Activated CD8-positive, alpha-beta T cell treated with anti-CD3 and anti-CD28 coated beads for 36 hours (primary cell): Measurements from ENCODE around the gene APOE. TPM values are rescaled to one million over a fixed set of nuclear protein-coding genes. Genes with fewer than 3 reads are reported as not detected.
A peak's percentile ranks its signal among the peaks of the same experiment; 100 is the strongest.
"Not testable (repeated sequence)": the region's sequence is repeated elsewhere in the genome, so short reads cannot be mapped to it uniquely, and the experiment has no call there.

ENCODE experiments used
- ATAC-seq: fragments of 200-7000 bp; cut with Tn5 transposase; one replicate; pipeline ENCODE4 v1.10.0; 2021; ENCODE audit warnings: mild to moderate bottlenecking, moderate library complexity
- CTCF ChIA-PET: fragments of 350-600 bp; sonication (Branson Sonifier 250); formaldehyde crosslinking; loops from one replicate; lab custom pipeline; 2021; ENCODE audit warnings: antibody characterized with exemption; lab: Charles Lee
- POLR2A ChIA-PET: fragments of 350-600 bp; sonication (Branson Sonifier 250); formaldehyde crosslinking; loops from one replicate; lab custom pipeline; 2021; ENCODE audit warnings: antibody characterized with exemption; lab: Charles Lee
- DNase-seq: peaks from one replicate; pipeline ENCODE4 v3.0.0-alpha.2; 2020
- H3K27ac Mint-ChIP-seq: one replicate; pipeline ENCODE4 v1.8.0; 2021; ENCODE audit warnings: mild to moderate bottlenecking, mixed read lengths
- H3K27me3 Mint-ChIP-seq: one replicate; pipeline ENCODE4 v1.8.0; 2021; ENCODE audit warnings: mixed read lengths
- H3K36me3 Mint-ChIP-seq: one replicate; pipeline ENCODE4 v1.8.0; 2021; ENCODE audit warnings: low read depth, mixed read lengths
- H3K4me1 Mint-ChIP-seq: one replicate; pipeline ENCODE4 v1.8.0; 2021; ENCODE audit warnings: low read depth, mixed read lengths
- H3K4me3 Mint-ChIP-seq: one replicate; pipeline ENCODE4 v1.8.0; 2021; ENCODE audit warnings: mild to moderate bottlenecking, moderate library complexity, mixed read lengths
- H3K9me3 Mint-ChIP-seq: one replicate; pipeline ENCODE4 v1.8.0; 2021; ENCODE audit warnings: mixed read lengths
- CTCF ChIP-seq: fragments of 200-600 bp; IDR thresholded peaks from one replicate; pipeline ENCODE4 v1.8.0; 2022; ENCODE audit warnings: antibody characterized with exemption, mild to moderate bottlenecking
- intact Hi-C: fragments of 100-400 bp; cut with micrococcal nuclease; formaldehyde crosslinking; loops from one replicate; pipeline ENCODE4 v1.10.0; 2022
- total RNA-seq, 2 experiments: library from RNA; stranded (reverse); gene quantifications; one replicate each; pipeline ENCODE4 v1.2.3, GENCODE V29; 2021

APOE gene
- total RNA-seq, 2 experiments from 2014 or later = 0.87 to 1.2 TPM

GRCh38 chr19:44914433-44915206 lies 9.0 kb downstream of the APOE start, which contains the start of gene APOC1:
Gene APOC1, plus strand, starts transcription at chr19:44914608. Its CDS starts 284 bp downstream, at chr19:44914892.
- CTCF ChIA-PET = interaction anchor here (0.9 to 1.9 kb wide), 2 partner anchors 11 to 37 kb away, joined by 5 to 10 read pairs; no protein-coding TSS in a partner anchor
- H3K36me3 Mint-ChIP-seq, H3K4me1 Mint-ChIP-seq, intact Hi-C loops, H3K9me3 Mint-ChIP-seq: not testable (repeated sequence)
- Mint-ChIP-seq H3K27ac (peak within 1 kb of the TSS; percentile 88), H3K4me3 (peak within 1 kb of the TSS; percentile 82), H3K27me3 (peaks cover 25% of the 10 kb centered on the region)
- peak; percentile 97 for ATAC-seq
- POLR2A ChIA-PET = interaction anchor here (1.1 kb wide), 1 partner anchor 9 kb away, joined by 3 read pairs; no protein-coding TSS in a partner anchor
- DNase-seq = peak; percentile 88

- Mint-ChIP-seq H3K27me3 (peaks cover 15% of the 10 kb centered on the region), H3K4me3 (no peak overlapping the region)
- POLR2A ChIA-PET = interaction anchor here (0.6 kb wide), 1 partner anchor 59 kb away, joined by 3 read pairs; no protein-coding TSS in a partner anchor
Measured at GRCh38 chr19:44924243-44924725, 18.7 kb downstream of the APOE start.

DNA sequence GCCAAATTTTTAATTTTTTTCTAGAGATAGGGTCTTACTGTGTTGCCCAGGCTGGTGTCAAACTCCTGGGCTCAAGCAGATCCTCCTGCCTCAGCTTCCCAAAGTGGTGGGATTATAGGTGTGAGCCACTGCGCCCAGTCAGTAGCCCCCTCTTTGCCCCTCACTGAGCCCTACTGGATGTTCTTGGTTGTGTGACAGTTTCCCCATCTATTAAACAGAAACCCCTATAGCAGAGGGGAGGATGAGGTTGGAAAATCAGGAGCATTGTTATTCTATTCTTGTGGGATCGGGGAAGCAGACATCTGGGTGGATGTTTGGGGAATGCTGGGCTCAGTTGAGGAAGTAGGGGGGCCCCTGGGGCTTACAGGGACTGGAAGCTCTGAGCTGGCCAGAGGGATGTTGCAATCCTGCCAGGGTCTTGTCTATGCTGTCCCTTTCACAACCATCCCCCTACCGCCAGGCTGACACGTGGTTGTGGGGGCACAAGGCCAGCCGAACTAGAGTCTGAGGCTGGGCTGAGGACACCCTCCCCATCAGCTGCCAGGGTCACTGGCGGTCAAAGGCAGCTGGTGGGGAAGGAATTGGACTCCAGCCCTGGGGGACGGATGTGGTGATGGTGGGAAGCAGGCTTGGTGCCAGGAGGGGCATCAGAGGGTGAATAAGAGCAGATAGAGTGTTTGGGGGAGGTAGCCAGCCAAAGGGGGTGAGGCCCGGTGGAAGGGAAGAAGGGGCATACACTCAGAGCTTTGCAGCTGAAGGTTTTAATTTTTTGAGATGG lies 19.7 kb downstream of the APOE start:
- DNase-seq (no peak), ATAC-seq (no peak)
- Mint-ChIP-seq H3K4me1 (no peaks in the 10 kb centered on the region), H3K4me3 (no peak overlapping the region), H3K27ac (no peak overlapping the region), H3K27me3 (peaks cover 15% of the 10 kb centered on the region), H3K9me3 (no peaks in the 10 kb centered on the region), H3K36me3 (no peaks in the 10 kb centered on the region)
- TF ChIP-seq CTCF = no peak
- intact Hi-C loops = no loop called here
- ChIA-PET POLR2A (interaction anchor here (1.5 kb wide), 1 partner anchor 9 kb away, joined by 3 read pairs; no protein-coding TSS in a partner anchor), CTCF (no interaction called here)

More at GRCh38 chr19:44924243-44924725, 18.7 kb downstream of the APOE start:
- H3K27ac Mint-ChIP-seq = no peak overlapping the region
- no peak for TF ChIP-seq CTCF
- H3K9me3 Mint-ChIP-seq = no peaks in the 10 kb centered on the region
- ATAC-seq = no peak
- H3K36me3 Mint-ChIP-seq = no peaks in the 10 kb centered on the region
- no peak for DNase-seq
- intact Hi-C loops = no loop called here
- no peaks in the 10 kb centered on the region for H3K4me1 Mint-ChIP-seq
- CTCF ChIA-PET = no interaction called here

GRCh38 chr19:44926245-44927077 lies 20.9 kb downstream of the APOE start:
- peak; percentile 7 for ATAC-seq
- POLR2A ChIA-PET = interaction anchor here (1.5 kb wide), 1 partner anchor 10 kb away, joined by 3 read pairs; no protein-coding TSS in a partner anchor
- DNase-seq, H3K4me3 Mint-ChIP-seq, H3K4me1 Mint-ChIP-seq, CTCF ChIA-PET, intact Hi-C loops, H3K9me3 Mint-ChIP-seq, H3K36me3 Mint-ChIP-seq, H3K27ac Mint-ChIP-seq: not testable (repeated sequence)
- peaks cover 15% of the 10 kb centered on the region for H3K27me3 Mint-ChIP-seq

DNA sequence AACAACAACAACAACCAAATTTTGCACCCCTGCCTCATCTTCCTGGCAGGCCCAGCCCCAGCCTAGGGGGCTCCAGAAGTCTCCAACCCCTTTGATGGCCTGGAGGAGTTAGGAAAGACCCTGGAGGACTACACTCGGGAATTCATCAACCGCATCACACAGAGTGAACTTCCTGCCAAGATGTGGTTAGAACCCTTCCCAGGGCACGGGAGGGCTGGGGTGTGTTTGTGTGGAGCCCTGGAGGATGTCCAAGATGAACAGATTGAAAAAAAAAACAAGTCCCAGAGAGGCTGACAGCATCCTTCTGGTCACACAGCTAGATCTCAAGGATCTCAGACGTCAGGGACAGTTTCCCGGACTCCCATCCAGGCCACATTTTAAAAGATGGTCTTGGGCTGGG lies 22.1 kb downstream of the APOE start:
- Mint-ChIP-seq H3K27ac (no peak overlapping the region), H3K9me3 (no peaks in the 10 kb centered on the region), H3K4me1 (no peaks in the 10 kb centered on the region), H3K4me3 (no peak overlapping the region), H3K27me3 (peaks cover 15% of the 10 kb centered on the region), H3K36me3 (no peaks in the 10 kb centered on the region)
- CTCF ChIA-PET = no interaction called here
- POLR2A ChIA-PET = no interaction called here
- TF ChIP-seq CTCF = no peak
- DNase-seq = no peak
- intact Hi-C loops = no loop called here
- ATAC-seq = no peak
